GM21447 (cell line): ENCODE results near the gene TGFBR2.

Source experiments
- ATAC-seq: cut with Tn5 transposase; IDR thresholded peaks from one replicate; pipeline ENCODE4 v1.9.1; 2021; ENCODE audit not compliant: unreplicated experiment

The TGFBR2 gene

DNA sequence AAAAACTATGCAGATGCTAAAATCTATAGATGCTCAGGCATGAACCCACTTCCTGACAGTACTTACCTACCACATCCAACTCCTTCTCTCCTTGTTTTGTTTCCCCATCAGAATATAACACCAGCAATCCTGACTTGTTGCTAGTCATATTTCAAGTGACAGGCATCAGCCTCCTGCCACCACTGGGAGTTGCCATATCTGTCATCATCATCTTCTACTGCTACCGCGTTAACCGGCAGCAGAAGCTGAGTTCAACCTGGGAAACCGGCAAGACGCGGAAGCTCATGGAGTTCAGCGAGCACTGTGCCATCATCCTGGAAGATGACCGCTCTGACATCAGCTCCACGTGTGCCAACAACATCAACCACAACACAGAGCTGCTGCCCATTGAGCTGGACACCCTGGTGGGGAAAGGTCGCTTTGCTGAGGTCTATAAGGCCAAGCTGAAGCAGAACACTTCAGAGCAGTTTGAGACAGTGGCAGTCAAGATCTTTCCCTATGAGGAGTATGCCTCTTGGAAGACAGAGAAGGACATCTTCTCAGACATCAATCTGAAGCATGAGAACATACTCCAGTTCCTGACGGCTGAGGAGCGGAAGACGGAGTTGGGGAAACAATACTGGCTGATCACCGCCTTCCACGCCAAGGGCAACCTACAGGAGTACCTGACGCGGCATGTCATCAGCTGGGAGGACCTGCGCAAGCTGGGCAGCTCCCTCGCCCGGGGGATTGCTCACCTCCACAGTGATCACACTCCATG lies 65.3 kb downstream of the TGFBR2 start:
- no peak for ATAC-seq

DNA sequence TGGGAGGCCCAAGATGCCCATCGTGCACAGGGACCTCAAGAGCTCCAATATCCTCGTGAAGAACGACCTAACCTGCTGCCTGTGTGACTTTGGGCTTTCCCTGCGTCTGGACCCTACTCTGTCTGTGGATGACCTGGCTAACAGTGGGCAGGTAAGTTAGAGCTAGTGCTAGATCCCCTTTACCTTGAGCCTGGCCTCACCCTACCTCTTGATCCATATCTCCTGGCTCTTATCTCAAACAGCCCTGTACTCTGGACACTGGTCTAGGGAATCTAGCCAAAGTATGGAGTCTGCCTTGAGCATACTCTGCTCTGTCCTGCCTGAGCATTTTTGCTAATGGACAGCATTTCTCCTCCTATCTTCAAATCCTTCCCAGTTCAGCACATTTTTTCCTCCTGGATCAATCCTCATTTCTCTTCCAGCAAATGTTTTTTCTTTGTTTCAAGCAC lies 65.9 kb downstream of the TGFBR2 start:
- no peak for ATAC-seq

DNA sequence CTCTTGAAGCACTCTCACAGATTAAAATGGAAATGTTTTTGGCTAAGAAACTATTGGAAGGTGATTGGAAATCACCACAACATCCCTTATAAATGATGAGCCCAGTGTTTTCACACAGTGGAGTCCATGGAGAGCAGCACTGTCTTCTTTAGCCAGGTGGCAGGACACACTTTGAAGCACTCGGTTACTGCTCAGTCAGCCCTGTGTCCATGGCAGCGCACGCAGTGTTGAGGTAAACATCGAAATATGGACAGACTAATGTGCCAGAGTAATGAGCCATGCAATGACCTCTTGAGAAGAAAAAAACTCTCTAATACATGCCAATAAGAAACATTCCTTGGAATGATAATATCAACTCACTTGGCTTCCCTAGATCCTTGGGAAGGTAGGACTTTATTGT lies 66.6 kb downstream of the TGFBR2 start:
- ATAC-seq, result no peak

DNA sequence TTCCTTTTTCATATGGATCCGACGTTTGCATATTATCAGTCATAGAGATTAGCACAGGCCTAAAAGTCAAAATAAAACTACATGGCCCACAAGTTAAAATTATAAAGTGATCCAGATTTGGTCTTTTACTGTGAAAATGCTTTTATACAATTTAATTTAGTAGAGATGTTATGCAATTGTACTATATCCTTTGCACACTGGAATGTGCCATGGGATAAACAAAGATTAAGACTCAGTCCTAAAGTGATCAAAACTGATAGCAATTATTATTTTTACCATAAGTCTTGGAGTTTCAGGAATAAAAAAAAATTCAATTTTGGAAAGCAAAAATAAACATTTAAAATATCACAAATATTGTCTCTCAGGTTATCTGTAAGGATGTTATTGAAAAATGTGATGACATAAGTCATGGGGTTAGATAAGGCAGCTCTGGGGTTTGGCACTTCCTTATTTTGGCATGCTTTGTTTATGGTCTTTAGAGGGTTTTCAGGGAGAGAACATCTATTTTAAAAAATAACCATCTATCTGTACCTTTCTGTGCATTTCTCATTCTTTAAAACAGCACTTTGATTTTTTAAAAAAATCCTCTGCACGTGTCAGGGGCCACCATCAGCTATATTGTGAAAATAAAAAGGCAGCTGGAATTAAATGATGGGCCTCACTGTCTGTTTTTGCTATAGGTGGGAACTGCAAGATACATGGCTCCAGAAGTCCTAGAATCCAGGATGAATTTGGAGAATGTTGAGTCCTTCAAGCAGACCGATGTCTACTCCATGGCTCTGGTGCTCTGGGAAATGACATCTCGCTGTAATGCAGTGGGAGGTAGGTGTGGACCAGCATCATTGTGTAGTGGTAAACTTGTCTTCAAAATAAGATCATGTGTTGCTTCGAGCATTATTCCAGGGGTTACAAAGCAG lies 67.3 kb downstream of the TGFBR2 start:
- ATAC-seq, result no peak

DNA sequence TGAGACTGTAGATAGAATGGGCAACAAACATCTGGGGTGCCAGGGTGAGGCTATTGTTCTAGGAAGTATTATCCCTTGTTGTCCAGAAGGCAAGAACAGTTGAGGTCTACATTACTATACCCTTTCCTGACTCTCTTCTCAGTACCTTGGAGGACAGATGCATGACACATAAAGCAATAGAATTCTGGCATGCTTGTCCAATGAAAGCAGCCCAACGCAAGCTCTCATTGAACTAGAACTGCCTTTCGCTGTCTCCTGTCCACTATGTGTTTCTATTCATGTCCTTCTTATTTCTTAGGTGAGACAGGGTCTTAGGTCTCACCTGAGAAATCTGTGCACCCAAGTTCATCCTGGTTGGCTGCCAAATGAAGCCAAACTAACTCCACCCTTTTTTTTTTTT lies 68.6 kb downstream of the TGFBR2 start:
- ATAC-seq, result no peak

DNA sequence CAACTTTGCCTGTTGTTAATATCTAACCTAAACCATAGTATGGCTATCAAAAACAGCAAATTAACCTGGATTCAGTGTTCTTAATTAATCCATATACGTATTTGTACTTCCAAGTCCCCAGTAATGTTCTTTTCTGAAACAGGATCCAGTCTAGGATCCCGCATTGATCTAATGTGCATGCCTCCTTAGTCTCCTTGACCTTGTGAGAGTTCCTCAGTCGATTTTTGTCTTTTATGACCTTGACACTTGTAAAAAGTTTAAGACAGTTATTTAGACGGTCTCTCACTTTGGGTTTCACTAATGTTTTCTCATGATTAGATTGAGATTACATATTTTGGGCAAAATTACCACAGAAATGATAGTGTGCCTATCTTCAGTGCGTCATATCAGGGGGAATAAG lies 69.4 kb downstream of the TGFBR2 start:
- no peak for ATAC-seq

DNA sequence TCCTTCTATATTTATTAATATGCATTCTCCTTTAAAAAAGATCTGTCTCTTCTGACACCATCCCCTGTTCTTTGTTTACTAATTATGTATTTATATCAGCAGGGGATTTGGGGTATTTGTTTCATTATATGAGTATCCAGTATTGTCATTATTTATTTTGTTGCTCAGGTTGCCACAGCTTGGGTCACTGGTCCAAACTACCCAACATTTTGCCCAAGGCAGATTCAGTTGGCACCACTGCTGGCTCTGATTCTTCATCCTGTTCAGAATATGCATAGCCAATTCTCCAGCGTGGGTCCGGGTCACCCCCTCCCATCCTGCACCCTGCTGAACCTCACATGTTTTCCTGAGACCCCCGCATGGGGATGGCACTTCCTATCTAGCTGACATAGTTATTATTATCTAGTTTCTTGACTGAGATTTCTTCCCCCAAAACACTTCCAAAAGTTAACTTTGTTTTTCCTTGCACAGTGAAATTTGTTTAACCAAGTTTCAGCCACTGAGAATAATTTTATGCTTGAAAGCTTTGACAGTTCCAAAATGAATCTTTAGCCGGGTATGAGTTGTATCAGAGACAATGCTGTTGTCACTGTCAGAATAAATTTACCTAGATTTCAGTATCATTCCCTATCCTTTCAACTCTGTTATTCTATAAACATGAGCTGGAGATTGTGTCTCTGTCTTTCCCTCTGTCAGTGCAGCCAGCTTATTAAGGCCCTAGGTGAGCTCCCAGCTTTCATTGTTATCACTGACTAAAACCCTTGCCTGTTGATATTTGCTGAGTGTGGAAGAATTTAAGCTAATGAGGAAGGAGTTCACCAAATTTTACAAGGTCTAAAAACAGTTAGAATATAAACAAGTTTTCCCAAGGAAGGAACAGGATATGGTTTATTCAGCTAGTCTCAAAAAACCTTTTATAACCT lies 70.3 kb downstream of the TGFBR2 start:
- no peak for ATAC-seq

DNA sequence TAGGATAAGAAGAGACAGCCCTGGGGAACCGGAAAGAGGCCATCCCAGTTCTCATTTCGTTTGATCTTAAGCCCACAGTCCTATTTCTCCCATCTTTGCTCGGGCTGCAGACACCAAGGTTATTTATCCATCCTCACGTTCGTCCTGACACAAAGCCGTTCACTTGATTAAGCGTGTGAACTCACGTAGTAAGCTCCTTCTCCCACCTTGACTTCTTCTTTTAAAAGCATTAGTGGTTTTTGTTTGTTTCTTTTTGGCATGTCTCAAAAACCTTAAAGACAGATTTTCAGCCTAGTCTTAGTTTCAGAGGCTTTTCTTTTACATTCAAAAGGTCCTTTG lies 70.9 kb downstream of the TGFBR2 start:
- no peak for ATAC-seq

DNA sequence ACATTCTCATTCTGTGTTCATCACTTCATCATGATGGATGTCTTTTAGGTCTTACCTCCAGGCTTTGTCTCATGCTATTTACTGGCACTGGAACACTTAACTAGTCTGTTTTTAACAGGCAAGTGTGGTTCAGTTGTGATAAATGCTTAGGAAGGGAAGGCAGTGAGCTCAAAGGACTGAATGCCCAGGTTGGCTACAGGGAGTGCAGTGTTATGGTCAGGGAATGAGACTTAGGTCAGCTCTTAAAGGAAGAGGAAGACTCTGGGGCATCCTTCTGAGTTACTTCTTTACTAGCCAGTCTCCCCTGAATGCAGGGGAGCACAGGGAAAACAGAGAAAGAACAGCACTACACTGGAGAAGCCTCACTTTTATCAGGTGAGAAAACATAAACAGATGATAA lies 72.6 kb downstream of the TGFBR2 start:
- ATAC-seq, result no peak

DNA sequence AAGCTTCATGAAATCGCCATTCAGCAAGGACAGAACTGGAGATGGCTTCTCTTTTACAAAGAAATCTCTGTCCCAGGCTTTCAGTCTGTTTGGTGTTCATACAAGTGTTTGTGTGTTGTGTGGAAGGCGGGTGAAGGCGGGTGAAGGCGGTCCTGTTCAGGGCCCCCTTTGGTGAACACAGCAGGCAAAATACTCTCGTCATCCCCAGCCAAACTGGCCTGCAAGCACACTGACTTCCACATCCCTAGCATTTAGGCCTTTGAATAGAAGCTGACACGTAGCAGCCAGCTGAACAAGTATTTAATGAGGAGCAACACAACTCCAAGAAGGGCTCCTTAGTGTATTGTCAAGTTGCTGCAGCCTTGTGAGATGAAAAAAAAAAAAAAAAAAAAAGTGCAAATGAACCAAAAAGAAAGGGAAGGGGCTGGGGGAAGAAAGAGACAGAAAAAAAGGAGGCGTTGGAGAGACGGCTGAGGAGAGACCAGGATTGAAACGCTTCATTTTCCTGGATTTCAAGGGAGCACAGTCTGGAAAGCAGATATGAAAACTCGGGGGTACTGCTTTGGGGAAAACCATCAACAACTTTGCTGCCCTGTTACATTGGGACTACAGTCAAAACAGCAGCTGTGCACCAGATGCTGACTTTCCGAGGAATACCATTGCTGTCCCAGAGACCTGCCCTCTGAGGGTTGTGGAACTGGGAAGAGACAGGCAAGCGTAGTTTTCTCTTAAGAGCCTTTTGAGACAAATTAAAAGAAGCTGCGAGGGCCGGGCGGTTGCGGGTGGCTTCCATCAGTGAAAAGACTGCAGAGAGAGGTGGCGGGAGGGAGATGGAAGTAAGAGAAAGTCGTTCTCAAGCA lies 74.6 kb downstream of the TGFBR2 start:
- no peak for ATAC-seq

DNA sequence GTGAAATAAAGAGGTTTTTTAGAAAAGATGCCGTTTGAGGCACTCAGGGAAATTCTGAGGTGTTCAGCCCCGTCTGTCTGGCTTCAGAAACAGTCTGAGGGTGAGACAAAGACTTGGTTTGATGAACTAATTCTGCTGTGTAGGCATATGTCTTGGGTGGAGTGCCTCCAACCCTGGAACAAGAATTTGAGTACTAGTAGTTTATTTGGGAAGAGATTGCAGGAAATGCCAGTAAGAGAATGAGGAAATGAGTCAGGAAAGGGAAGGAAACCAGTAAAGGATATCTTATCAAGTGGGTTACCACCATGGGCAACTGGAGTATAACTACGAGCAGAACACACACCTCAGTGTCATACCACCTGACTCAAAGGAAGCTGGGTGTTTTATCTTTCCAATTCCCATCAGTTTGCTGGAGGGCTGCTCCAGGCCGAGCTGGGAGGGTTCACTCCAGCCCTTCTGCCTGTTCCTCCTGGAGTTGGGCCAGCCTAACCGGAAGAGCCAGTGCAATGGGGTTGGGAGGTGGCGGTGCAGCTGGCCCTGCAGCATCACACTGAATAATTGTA lies 75.3 kb downstream of the TGFBR2 start:
- ATAC-seq, result no peak

DNA sequence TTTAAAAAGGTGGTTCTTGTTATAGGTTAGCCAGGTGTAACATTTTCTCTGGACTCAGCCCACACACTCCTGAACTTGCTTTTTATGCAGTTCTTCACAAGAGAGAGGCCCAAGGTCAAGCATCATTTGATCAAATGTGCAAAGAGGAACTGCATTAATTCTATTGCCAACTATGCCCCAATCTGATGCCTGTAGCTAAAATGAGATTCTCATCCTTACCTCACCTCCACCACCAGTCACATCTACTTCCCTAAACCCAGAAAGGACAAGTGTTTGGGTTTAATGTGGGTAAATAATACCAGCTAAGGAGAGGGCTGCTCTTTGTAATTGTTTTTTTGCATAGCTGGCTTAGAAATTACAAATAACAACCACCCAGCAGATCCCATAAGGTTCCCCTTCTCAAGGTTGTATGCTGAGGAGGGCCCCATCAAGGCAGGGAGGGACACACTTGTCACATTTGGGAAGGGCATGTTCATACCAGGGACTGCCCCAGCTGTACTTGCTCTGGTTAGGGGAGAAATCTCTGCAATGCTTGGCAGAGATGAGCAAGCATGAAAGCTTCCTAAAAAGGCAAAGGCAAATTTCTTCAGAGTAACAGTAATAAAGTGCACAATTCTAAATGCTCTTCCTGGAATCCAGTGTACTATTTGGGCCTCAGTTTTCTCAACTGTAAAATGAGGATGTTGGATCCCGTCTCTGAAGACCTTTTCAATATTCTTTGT lies 76.2 kb downstream of the TGFBR2 start:
- ATAC-seq, result no peak

DNA sequence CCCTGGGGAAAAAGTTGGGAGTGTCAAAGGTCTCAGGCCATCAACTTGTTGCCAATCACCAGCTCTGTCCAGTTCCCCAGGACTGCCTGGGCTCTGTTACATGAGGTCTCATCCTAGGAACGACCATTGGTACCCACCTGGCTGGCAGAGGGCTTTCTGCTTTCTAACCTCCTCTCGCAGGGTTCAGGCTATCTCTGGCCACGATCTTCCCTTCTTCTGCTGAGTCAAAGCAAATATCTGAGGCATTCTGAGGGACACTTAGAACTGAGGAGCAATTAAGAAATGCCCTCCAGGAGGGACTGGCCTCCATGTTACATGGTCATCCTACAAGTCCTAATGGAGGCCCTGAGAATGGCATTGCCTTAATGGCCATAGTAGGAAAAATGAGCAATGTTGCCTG lies 77.4 kb downstream of the TGFBR2 start:
- no peak for ATAC-seq

DNA sequence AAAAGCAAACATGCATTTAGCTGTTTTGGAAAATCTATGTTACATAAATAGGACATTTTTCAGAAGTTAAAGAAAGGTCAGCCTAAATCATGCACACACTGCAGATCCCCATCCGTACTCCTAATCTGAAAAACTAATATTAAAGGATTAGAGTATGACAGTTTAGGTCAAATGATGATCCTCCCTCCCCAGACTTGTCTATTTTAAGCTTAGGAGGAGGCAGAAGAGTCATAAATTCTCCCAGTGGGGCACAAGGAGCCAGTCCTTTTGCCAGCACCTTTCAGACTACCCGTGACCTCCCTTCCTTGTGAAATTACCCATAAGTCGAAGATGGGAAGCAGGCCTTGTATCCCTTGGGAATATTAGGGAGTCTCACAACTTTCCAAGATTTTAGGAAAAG lies 78.0 kb downstream of the TGFBR2 start:
- no peak for ATAC-seq

DNA sequence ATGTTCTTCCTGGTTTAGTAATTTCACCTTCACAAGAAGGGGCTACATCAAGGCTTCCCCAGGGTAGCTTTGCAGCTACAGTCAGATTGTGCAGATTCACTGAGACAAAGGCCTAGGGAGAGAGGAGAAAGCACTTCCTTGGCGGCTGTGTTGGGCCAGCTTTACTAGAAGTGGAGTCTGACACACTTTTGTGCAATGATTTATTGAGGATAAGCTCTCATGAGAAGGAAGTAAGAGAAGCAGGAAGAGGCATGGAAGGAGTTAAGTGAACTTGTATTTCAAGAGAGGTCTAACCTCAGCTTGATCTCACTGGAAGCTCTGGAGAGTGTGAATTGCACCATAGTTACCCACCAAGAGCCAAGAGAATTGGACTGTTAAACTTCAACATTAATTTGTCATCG lies 78.9 kb downstream of the TGFBR2 start:
- no peak for ATAC-seq

DNA sequence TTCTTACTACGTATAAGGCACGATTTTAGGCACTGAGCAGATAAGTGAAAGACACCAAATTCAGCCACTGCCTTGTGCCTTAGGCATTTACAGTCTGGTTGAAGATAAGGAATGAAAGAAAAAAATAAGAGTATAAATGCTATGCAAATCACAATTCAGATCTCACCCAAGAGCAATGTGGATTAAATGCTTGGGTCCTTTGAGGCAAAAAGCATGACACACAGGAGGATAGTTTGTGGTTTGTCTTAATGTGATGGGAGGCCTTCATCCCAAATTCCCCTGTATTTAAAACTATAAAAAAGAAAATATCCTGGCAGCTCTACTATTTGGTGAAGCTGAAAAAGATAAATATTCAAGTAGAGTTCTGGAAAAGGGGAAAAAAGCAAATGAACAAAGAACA lies 79.8 kb downstream of the TGFBR2 start:
- ATAC-seq, result no peak

DNA sequence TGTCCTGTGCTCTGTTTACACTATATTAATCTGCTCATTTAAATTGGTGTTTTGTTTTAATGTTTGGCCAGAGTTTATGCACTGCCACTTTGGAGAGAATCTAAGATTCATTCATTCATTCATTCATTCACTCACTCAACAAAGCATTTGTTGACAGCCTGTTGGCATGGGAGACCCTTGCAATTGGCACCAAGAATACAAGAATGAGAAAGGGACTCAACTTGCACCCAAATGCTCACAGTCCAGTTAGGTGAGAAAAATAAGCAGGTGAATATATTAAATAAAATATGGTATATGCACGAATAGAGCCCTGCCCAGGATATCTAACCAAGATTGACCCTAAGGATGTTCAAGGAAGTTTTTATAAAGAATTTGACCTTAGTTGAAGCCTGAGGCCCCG lies 80.4 kb downstream of the TGFBR2 start:
- no peak for ATAC-seq

DNA sequence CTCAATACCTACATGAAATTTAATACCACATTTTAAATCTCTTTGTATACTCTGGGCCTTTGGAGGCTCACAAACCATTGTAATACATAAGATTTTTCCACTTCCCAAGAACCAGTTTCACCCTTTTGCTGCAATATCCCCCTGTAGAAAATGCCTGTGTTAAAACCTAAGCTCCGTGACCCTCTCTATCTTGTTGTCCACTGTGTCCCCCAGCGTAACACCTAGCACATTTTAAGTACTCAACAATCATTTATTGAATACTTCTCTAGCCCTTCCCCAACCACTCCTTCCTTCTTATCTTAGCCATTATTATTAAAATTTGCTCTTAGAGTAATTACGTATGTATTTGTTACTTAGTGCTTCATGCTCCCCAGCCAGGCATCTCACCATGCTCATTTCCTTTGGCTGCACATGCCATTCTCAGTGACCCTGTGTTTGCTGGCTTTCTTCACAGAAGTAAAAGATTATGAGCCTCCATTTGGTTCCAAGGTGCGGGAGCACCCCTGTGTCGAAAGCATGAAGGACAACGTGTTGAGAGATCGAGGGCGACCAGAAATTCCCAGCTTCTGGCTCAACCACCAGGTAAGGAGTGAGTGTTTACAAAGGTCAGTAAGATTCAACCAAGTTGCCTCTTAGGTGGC lies 81.6 kb downstream of the TGFBR2 start:
- ATAC-seq, result no peak
